ENCODE data around the gene SLC25A4.

DNA sequence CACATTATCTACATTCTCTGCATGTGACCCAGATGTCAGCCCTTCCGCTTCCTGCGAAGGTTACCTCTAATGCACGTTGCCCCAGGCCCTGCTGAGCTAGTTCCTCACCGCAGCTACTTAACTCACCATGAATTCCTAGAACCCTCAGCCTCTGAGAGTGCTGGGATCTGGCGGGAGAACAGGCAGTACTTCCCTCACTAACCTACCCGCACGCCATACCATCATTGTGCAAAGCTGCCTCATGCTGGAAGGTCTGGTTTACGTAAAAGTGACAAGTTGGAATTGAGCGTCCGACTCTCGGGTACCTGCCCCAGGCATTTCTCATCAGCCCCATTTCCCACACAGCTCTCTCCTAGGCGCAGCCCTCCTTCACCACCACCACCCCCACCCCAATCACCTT, 6.3 kb downstream of the SLC25A4 start:
- TF ChIP-seq, protein P1, sequence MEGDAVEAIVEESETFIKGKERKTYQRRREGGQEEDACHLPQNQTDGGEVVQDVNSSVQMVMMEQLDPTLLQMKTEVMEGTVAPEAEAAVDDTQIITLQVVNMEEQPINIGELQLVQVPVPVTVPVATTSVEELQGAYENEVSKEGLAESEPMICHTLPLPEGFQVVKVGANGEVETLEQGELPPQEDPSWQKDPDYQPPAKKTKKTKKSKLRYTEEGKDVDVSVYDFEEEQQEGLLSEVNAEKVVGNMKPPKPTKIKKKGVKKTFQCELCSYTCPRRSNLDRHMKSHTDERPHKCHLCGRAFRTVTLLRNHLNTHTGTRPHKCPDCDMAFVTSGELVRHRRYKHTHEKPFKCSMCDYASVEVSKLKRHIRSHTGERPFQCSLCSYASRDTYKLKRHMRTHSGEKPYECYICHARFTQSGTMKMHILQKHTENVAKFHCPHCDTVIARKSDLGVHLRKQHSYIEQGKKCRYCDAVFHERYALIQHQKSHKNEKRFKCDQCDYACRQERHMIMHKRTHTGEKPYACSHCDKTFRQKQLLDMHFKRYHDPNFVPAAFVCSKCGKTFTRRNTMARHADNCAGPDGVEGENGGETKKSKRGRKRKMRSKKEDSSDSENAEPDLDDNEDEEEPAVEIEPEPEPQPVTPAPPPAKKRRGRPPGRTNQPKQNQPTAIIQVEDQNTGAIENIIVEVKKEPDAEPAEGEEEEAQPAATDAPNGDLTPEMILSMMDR (IDR thresholded peaks at IDR 0.05) = no peak
- TF ChIP-seq POLR2AphosphoS5 (IDR thresholded peaks at IDR 0.05) = no peak
- TF ChIP-seq POLR2A (IDR thresholded peaks at IDR 0.05) = no peak
